C4-2B (cell line): ENCODE measurements around the gene SGK1.

ENCODE experiments used
- CTCF ChIP-seq: fragments of 450-650 bp; conservative IDR thresholded peaks from 2 replicates; pipeline ENCODE4 v1.5.1; 2017; ENCODE audit warnings: mild to moderate bottlenecking
- ZFX ChIP-seq: fragments of 450-650 bp; IDR thresholded peaks from 2 replicates; pipeline ENCODE4 v1.6.1; 2017

- no peak for TF ChIP-seq CTCF
- TF ChIP-seq ZFX = no peak
Observed at GRCh38 chr6:134282816-134283215, 35.1 kb downstream of the SGK1 start.
